NOMO-1 (cell line): ENCODE measurements around the gene ADAM15.

ENCODE experiments used
- DNase-seq, 2 experiments: peaks; one replicate each; lab custom pipeline; 2025; ENCODE audit not compliant: unreplicated experiment in 2 of 2; lab: John Stamatoyannopoulos, UW

Gene ADAM15

GRCh38 chr1:155051342-155051776 is 243 bp downstream of the ADAM15 start:
- no peak for DNase-seq

DNA sequence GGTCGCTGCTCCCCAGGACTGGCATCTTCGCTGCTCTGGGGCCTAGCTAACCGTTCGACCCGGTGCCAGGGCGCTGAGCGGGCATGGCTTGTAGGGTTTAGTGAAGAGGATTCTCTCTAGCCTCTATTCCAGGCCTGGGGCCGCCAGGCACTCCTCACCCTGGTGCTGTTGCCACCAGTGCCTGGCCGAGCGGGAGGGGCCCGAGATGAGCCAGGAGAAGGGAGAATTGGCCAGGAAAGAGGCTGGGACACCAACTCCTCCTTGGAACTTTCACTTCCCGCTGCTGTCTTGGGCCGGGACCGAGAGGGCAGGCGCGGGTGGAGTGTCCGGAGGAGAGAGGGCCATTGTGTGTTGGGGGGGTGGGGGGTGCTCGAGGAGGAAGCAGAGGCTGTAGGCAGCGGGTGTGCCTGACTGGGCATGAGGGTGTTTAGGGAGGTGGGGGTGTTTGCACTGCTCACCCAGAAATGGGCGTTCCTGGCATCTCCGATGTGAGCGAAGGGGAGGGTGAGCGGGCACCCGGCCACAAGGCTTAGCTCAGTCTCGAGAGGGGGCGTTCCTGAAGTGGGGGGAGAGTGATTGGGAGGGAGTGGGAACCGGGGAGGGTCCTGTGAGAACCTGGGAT is 772 bp downstream of the ADAM15 start:
- DNase-seq, result peak in 1 of 2 experiments; percentile 23

GRCh38 chr1:155052439-155053395 is 1.6 kb downstream of the ADAM15 start:
- DNase-seq, result peak in 1 of 2 experiments; percentile 18

DNA sequence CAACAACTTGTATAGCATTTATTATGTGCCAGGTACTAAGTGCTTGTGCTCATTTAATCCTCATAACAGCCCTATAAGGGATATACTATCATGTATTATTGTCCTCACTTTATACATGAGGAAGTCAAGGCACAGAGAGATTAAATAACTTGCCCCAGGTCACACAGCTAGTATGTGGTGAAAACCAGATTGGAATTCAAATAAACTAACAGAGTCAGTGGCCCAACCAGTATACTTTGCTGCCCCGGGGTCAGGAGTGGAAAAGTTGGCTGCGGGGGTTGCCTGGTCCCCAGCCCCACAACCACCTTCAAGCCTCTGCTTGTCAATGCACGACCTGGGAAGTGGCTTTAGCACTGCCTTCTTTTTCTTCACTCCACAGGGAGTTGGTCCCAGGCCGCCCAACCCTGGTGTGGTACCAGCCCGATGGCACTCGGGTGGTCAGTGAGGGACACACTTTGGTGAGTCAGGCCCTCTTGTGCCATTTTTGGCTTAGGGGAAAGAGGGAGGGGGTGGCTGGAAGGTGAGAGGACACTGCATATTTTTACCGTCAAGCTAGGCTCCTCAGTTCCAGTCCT is 2.5 kb downstream of the ADAM15 start:
- no peak for DNase-seq

GRCh38 chr1:155057104-155057503 is 6.0 kb downstream of the ADAM15 start:
- DNase-seq, result no peak

DNA sequence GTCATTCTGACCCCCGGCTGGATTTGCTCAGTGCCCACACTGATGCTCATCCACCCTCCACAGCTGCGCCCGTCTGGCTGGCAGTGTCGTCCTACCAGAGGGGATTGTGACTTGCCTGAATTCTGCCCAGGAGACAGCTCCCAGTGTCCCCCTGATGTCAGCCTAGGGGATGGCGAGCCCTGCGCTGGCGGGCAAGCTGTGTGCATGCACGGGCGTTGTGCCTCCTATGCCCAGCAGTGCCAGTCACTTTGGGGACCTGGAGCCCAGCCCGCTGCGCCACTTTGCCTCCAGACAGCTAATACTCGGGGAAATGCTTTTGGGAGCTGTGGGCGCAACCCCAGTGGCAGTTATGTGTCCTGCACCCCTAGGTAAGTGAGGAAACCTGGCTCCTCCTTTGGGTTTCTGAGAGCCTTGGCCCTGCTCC is 6.7 kb downstream of the ADAM15 start:
- DNase-seq, result no peak

- no peak for DNase-seq
These were observed 9.6 kb downstream of the ADAM15 start for GRCh38 chr1:155060736-155061135.

DNA sequence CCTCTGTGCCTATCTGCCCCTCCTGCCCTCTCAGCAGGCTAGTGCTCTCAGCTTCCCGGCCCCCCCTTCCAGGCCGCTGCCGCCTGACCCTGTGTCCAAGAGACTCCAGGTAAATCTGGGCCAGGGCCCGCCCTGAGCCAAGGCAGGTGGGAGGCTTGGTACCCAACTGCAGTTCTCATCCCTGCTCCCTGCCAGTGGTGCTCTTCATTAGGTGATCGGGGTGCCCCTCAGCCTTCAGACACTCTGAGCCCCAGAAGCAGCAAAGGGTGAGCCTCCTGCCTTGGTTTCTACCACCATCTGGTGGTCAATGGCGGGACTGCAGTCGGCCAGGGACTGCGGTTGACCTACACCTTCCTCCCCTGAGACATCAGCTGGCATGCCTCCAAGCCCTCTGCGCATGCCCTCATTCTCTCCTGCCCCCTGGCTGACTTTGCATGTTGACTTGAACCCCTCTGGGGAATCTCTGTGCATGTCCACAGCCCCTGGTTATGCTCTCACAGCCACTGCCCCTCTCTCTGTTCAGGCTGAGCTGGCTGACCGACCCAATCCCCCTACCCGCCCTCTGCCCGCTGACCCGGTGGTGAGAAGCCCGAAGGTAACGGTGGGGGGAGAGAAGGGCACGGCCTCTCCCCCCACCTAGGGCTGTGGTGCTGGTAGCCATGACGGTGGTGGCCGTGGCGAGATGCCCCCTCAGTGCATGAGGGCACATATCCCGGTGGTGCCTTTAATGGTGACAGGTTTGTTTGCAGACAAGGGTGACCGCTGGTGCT is 10.4 kb downstream of the ADAM15 start:
- peak; percentile 63 to 78 for DNase-seq

DNA sequence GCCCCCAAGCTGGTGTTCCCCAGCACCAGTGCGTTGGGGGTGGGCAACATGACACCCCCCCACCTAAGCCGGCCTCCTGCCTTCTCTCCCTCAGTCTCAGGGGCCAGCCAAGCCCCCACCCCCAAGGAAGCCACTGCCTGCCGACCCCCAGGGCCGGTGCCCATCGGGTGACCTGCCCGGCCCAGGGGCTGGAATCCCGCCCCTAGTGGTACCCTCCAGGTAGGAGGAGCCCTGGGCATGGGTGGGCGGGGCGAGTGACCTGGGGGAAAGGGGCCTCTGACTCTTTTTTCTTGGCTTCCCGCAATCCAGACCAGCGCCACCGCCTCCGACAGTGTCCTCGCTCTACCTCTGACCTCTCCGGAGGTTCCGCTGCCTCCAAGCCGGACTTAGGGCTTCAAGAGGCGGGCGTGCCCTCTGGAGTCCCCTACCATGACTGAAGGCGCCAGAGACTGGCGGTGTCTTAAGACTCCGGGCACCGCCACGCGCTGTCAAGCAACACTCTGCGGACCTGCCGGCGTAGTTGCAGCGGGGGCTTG is 11.1 kb downstream of the ADAM15 start:
- DNase-seq, result no peak

GRCh38 chr1:155062702-155063411 is 11.7 kb downstream of the ADAM15 start:
- peak; percentile 36 to 37 for DNase-seq

GRCh38 chr1:155063550-155064110 is 12.5 kb downstream of the ADAM15 start, which contains the start of gene EFNA4:
Gene EFNA4 (plus strand): TSS chr1:155063740. CDS start chr1:155063824, 84 bp downstream.
- peak; percentile 93 to 94 for DNase-seq

- DNase-seq, result no peak
These were observed 13.2 kb downstream of the ADAM15 start for GRCh38 chr1:155064111-155064831.

DNA sequence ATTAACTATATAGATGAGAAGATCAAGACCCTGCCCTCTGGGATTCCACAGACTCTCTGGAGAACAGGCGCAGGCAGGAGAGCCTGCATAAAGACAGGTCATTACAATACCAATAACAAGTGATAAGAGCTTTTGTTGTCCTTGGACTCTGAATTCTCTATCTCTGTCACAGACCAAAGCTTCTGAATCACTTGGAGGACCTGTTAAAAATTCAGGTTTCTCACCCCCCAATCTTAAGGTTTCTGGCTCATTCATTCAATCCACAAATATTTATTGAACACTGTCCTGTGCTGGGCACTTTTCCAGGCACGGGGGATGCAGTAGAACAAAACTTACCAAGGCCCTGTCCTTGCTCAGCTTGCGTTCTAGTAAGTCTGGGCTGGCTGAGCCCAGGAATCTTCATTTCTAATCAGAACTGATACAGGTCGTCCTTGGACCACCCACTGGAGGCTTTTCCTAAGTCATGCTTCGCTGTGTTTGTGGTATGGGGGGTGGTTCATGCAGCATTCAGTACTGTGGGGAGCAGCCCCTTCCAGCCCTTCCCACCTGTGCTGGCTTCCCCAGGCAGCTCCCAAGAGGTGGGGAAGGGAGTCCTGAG is 13.8 kb downstream of the ADAM15 start:
- DNase-seq, result no peak

DNA sequence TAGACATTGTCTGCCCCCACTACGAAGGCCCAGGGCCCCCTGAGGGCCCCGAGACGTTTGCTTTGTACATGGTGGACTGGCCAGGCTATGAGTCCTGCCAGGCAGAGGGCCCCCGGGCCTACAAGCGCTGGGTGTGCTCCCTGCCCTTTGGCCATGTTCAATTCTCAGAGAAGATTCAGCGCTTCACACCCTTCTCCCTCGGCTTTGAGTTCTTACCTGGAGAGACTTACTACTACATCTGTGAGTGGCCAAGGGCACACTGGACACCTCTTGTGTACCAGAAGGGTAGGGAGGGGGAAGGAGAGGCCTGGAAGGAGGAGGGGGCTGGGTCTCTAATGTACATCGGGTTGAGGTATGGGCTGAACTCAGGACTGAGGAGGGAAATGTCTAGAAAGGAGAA is 15.7 kb downstream of the ADAM15 start:
- DNase-seq, result no peak

DNA sequence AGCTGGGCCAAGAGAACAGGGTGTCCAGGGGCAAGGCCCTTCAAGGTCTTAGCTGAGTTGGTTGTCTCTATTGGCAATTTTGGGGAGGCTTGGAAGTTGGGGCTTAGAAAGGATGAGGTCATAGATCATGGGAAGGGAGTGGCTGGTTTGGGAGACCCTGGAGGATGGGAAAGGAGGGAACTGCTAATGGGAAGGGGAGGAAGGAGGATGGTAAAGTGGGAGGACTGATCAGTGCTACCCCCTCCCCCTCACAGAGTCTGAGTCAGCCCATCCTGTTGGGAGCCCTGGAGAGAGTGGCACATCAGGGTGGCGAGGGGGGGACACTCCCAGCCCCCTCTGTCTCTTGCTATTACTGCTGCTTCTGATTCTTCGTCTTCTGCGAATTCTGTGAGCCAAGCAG is 17.5 kb downstream of the ADAM15 start:
- no peak for DNase-seq

DNA sequence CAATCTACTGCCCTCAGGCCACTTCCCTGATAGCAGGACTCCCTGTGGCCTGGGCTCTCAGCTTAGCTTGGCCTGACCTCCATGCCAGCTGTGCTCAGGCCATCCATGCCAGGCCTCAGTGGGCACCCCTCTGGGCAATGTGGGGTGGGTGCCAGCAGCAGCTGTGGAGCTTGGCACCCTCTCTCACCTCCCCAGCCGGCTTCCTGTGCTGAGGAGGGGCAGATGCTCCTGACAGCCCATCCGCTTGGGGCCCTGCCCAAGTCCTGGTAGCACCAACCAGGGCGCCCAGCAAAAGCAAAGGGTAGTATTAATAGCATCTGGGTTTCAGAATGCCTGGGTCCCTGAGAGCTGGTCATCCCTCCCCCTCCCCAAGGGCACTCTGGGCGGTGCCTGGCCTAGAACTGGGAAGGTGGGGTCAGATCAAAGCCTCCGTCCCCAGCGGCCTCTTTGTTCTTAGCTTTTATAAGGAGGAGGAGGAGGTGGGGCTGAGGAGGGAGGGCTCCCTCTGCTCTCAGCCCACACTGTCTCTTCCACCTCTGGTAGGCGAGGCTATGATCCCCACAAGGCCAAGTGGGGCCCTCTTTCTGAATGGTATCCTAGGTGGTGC is 18.5 kb downstream of the ADAM15 start:
- no peak for DNase-seq

DNA sequence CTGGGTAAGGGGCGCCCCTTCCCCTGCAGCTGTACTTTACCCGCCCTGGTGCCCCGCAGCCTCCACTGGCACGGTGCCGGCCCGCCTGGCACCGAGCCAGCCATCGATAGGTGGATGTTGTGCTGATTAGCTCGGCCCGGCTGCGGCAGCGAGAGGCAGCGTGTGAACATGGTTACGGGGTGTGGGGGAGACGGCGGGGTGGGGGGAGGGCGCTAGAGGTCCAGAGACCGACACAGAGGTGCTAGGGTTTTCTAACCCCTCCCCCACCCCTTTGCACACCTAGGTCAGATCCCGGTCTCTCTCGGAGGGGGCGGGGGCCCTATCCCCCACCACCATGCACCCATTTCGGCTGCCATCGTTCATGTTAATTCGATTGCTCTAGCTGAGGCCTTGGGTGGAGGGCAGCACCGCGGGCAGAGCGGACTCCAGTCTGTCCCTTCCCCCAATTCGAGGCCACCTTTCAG is 19.1 kb downstream of the ADAM15 start:
- no peak for DNase-seq
